Upper lobe of right lung (tissue), 1 donor: ENCODE data around the gene PSKH1. TPM values are rescaled to one million over a fixed set of nuclear protein-coding genes. Genes with fewer than 3 reads are reported as not detected.
"Not testable (repeated sequence)": the region's sequence is repeated elsewhere in the genome, so short reads cannot be mapped to it uniquely, and the experiment has no call there.

Source experiments
- ATAC-seq: fragments of 200-7000 bp; cut with Tn5 transposase; one replicate; pipeline ENCODE4 v1.9.1; 2020; ENCODE audit warnings: mild to moderate bottlenecking, moderate library complexity
- DNase-seq: peaks from one replicate; pipeline ENCODE4 v3.0.0-alpha.2; 2020
- H3K27ac ChIP-seq: fragments of 200-600 bp; one replicate; pipeline ENCODE4 v1.8.0; 2022
- H3K27me3 ChIP-seq: fragments of 200-600 bp; one replicate; pipeline ENCODE4 v1.8.0; 2022; ENCODE audit warnings: mild to moderate bottlenecking
- H3K36me3 ChIP-seq: fragments of 200-600 bp; one replicate; pipeline ENCODE4 v1.8.0; 2022
- H3K4me1 ChIP-seq: fragments of 200-600 bp; one replicate; pipeline ENCODE4 v1.8.0; 2022
- H3K4me3 ChIP-seq: fragments of 200-600 bp; one replicate; pipeline ENCODE4 v1.8.0; 2022; ENCODE audit warnings: mild to moderate bottlenecking
- H3K9me3 ChIP-seq: fragments of 200-600 bp; one replicate; pipeline ENCODE4 v1.8.0; 2022
- CTCF ChIP-seq: fragments of 200-600 bp; IDR thresholded peaks from one replicate; pipeline ENCODE4 v1.8.0; 2022; ENCODE audit warnings: antibody characterized with exemption
- intact Hi-C: fragments of 100-400 bp; cut with DNase I; formaldehyde crosslinking; loops from one replicate; pipeline ENCODE4 v1.11.0; 2022
- total RNA-seq: library from RNA; stranded (reverse); fragmentation: NEBNext Ultra II Directional; extraction: Animal tissue kit (Norgen Biotek cat#: 25700); gene quantifications from one replicate; pipeline ENCODE4 v1.2.1, GENCODE V29; 2021
- donor health status: DM: no; HTN: yes; CAD: no; lungs with severe emphysema.

The PSKH1 gene
- total RNA-seq, 1 donor from 2014 or later: 29.7 TPM

- H3K9me3 ChIP-seq: no peaks in the 10 kb centered on the region
- no peaks in the 10 kb centered on the region for H3K27me3 ChIP-seq
- DNase-seq: no peak
- intact Hi-C loops: no loop called here
- no peak overlapping the region for H3K4me3 ChIP-seq
- no peak overlapping the region for H3K27ac ChIP-seq
- no peak for TF ChIP-seq CTCF
- peak; percentile 3 for ATAC-seq
- H3K4me1 ChIP-seq: peaks cover 10% of the 10 kb centered on the region
- H3K36me3 ChIP-seq: peaks cover 40% of the 10 kb centered on the region
Measured at GRCh38 chr16:67862623-67863583, 30.2 kb upstream of the PSKH1 start.

- DNase-seq, H3K4me3 ChIP-seq, intact Hi-C loops, H3K9me3 ChIP-seq, H3K27me3 ChIP-seq, H3K27ac ChIP-seq, ATAC-seq, H3K4me1 ChIP-seq: not testable (repeated sequence)
- H3K36me3 ChIP-seq: peaks cover 50% of the 10 kb centered on the region
Measured at GRCh38 chr16:67864044-67864443, 29.0 kb upstream of the PSKH1 start.

- no peak for ATAC-seq
- no peak overlapping the region for H3K27ac ChIP-seq
- H3K9me3 ChIP-seq: no peaks in the 10 kb centered on the region
- no peak overlapping the region for H3K4me3 ChIP-seq
- H3K36me3 ChIP-seq: peaks cover 54% of the 10 kb centered on the region
- no peak for TF ChIP-seq CTCF
- DNase-seq: no peak
- H3K27me3 ChIP-seq: no peaks in the 10 kb centered on the region
- H3K4me1 ChIP-seq: peaks cover 5% of the 10 kb centered on the region
- intact Hi-C loops: no loop called here
Measured at GRCh38 chr16:67864594-67864993, 28.5 kb upstream of the PSKH1 start.

- peak; percentile 34 for TF ChIP-seq CTCF
- intact Hi-C loops: no loop called here
- H3K27ac ChIP-seq: no peak overlapping the region
- H3K27me3 ChIP-seq: no peaks in the 10 kb centered on the region
- H3K4me3 ChIP-seq: no peak overlapping the region
- no peaks in the 10 kb centered on the region for H3K9me3 ChIP-seq
- peaks cover 61% of the 10 kb centered on the region for H3K36me3 ChIP-seq
- DNase-seq (no peak), ATAC-seq (peak; percentile 73)
- H3K4me1 ChIP-seq: peaks cover 5% of the 10 kb centered on the region
Measured at GRCh38 chr16:67865318-67865717, 27.7 kb upstream of the PSKH1 start.

GRCh38 chr16:67868290-67868689 lies 24.8 kb upstream of the PSKH1 start:
- Histone ChIP-seq H3K9me3 (no peaks in the 10 kb centered on the region), H3K4me1 (peaks cover 10% of the 10 kb centered on the region), H3K4me3 (no peak overlapping the region), H3K27ac (no peak overlapping the region), H3K36me3 (peaks cover 63% of the 10 kb centered on the region), H3K27me3 (no peaks in the 10 kb centered on the region)
- ATAC-seq (no peak), DNase-seq (no peak)
- intact Hi-C loops: no loop called here
- TF ChIP-seq CTCF: no peak

GRCh38 chr16:67869653-67870052 lies 23.4 kb upstream of the PSKH1 start:
- no peaks in the 10 kb centered on the region for H3K27me3 ChIP-seq
- ATAC-seq: no peak
- peaks cover 63% of the 10 kb centered on the region for H3K36me3 ChIP-seq
- DNase-seq: no peak
- H3K4me1 ChIP-seq: peaks cover 14% of the 10 kb centered on the region
- H3K27ac ChIP-seq: no peak overlapping the region
- intact Hi-C loops: no loop called here
- TF ChIP-seq CTCF: no peak
- H3K4me3 ChIP-seq: no peak overlapping the region
- H3K9me3 ChIP-seq: no peaks in the 10 kb centered on the region
